ENCODE results near the gene CC2D1B. TPM values are rescaled to one million over a fixed set of nuclear protein-coding genes. Genes with fewer than 3 reads are reported as not detected.
"Not testable (repeated sequence)": the region's sequence is repeated elsewhere in the genome, so short reads cannot be mapped to it uniquely, and the experiment has no call there.

CC2D1B gene
- total RNA-seq, 3 donors from 2014 or later, result 38.0 to 43.6 (median 40.4) TPM

GRCh38 chr1:52393174-52393573, 27.2 kb upstream of the CC2D1B start:
- intact Hi-C loops (cut with DNase I, micrococcal nuclease), result no loop called here
- no peaks in the 10 kb centered on the region for H3K9me3 ChIP-seq
- no peaks in the 10 kb centered on the region for H3K36me3 ChIP-seq (ENCODE audit: low read depth)
- ATAC-seq, result no peak
- H3K4me1 ChIP-seq (ENCODE audit: low read depth), result no peaks in the 10 kb centered on the region
- TF ChIP-seq CTCF (IDR thresholded peaks at IDR 0.05), result no peak
- DNase-seq, result no peak
- H3K4me3 ChIP-seq, result no peak overlapping the region

GRCh38 chr1:52386458-52386857, 20.5 kb upstream of the CC2D1B start:
- Histone ChIP-seq H3K4me3 (no peak overlapping the region), H3K4me1 (ENCODE audit: low read depth) (no peaks in the 10 kb centered on the region), H3K36me3 (ENCODE audit: low read depth) (no peaks in the 10 kb centered on the region), H3K9me3 (no peaks in the 10 kb centered on the region)
- no peak for TF ChIP-seq CTCF (IDR thresholded peaks at IDR 0.05)
- ATAC-seq (no peak), DNase-seq (no peak)
- intact Hi-C loops (cut with DNase I, micrococcal nuclease), result no loop called here

GRCh38 chr1:52385376-52385775, 19.4 kb upstream of the CC2D1B start:
- Histone ChIP-seq H3K4me1 (ENCODE audit: low read depth) (no peaks in the 10 kb centered on the region), H3K36me3 (ENCODE audit: low read depth) (no peaks in the 10 kb centered on the region), H3K4me3 (no peak overlapping the region), H3K9me3 (no peaks in the 10 kb centered on the region)
- TF ChIP-seq CTCF (IDR thresholded peaks at IDR 0.05), result no peak
- intact Hi-C loops (cut with DNase I, micrococcal nuclease), result no loop called here
- ATAC-seq, result no peak
- no peak for DNase-seq

GRCh38 chr1:52369851-52370250, 3.8 kb upstream of the CC2D1B start:
- H3K4me3 ChIP-seq; intact Hi-C loops (cut with DNase I, micrococcal nuclease); H3K9me3 ChIP-seq; ATAC-seq; DNase-seq; H3K4me1 ChIP-seq (ENCODE audit: low read depth); H3K36me3 ChIP-seq (ENCODE audit: low read depth): not testable (repeated sequence)

GRCh38 chr1:52368383-52369172, 2.6 kb upstream of the CC2D1B start:
- H3K4me1 ChIP-seq (ENCODE audit: low read depth), result peaks cover 11% of the 10 kb centered on the region
- DNase-seq (peak; percentile 73 to 81 (median 81)), ATAC-seq (peak; percentile 38)
- intact Hi-C loops (cut with DNase I, micrococcal nuclease), result no loop called here
- H3K36me3 ChIP-seq (ENCODE audit: low read depth), result peaks cover 8% of the 10 kb centered on the region
- no peak for TF ChIP-seq CTCF (IDR thresholded peaks at IDR 0.05)
- peak overlapping the region; percentile 6 for H3K4me3 ChIP-seq
- no peaks in the 10 kb centered on the region for H3K9me3 ChIP-seq

- Histone ChIP-seq H3K36me3 (ENCODE audit: low read depth) (peaks cover 8% of the 10 kb centered on the region), H3K4me1 (ENCODE audit: low read depth) (peaks cover 11% of the 10 kb centered on the region), H3K4me3 (no peak overlapping the region), H3K9me3 (no peaks in the 10 kb centered on the region)
- ATAC-seq, result no peak
- no peak for DNase-seq
- no peak for TF ChIP-seq CTCF (IDR thresholded peaks at IDR 0.05)
- intact Hi-C loops (cut with DNase I, micrococcal nuclease), result no loop called here
Observed at GRCh38 chr1:52367272-52367671, 1.3 kb upstream of the CC2D1B start.

All from mucosa of descending colon (tissue), 3 donors.